RWPE1 (cell line): ENCODE data around the gene KIAA0232.

Experiments
- CTCF ChIA-PET: fragments of 350-600 bp; sonication (Branson Sonifier 250); formaldehyde crosslinking; extraction: SDS; loops from one replicate; lab custom pipeline; 2021; lab: Yijun Ruan, JAX
- POLR2A ChIA-PET: fragments of 400-600 bp; formaldehyde crosslinking; extraction: SDS; loops from one replicate; lab custom pipeline; 2020; ENCODE audit warnings: antibody characterized with exemption; ENCODE audit not compliant: low non-redundant PET; lab: Yijun Ruan, JAX
- DNase-seq: peaks from one replicate; pipeline ENCODE4 v3.0.0; 2012; ENCODE audit warnings: low spot score
- H3K27ac ChIP-seq: fragments of 450-650 bp; 2 replicates; pipeline ENCODE4 v1.5.1; 2017
- TF ChIP-seq, protein P1 (sequence below): fragments of 450-650 bp; conservative IDR thresholded peaks from 2 replicates; pipeline ENCODE4 v1.5.1; 2017; ENCODE audit warnings: low read depth, mild to moderate bottlenecking

KIAA0232 gene

DNA sequence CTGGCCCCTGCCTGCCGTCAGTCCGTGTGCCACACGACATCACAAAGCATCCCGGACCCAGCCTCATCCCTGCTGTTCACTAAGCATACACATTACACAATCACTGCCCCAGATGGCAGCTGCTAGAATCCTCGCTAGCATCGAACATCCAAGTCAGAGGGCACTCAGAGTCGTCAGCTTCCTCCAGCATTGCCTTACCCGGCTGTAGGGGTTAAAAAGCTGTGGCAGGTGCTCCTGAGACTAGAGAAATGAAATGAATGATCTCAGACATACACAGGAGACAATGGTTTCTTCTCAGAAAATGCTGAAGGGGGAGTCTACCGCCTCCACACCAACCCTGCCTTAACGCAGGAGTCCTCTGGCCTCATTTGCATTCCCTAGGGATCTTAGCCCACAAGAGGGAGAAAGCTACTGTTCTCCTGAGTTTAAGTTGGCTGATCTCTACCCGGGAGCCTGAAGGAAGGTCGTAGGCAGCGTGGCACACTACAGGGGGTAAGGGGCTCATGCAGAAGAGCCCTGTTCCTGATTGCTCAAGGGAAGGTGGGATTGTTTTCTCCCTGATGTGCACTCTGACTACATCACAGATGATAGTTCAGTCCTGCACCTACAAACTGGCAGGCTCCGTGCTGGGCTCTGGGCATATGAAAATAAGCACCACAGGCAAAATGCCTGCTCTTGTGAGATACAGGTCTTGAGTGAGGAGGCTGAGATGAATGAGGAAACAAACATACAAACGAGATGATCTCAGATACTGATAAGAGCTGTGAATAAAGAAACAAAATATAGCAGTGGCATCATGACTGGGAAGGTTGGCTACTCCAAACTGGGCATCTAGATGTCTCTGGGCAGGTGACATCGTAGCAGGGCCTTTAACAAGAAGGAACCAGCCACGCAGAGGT, 2.6 kb upstream of the KIAA0232 start:
- DNase-seq, result no peak
- H3K27ac ChIP-seq, result no peak overlapping the region
- ChIA-PET CTCF (interaction anchor here (0.6 kb wide), 1 partner anchor 290 kb away, joined by 3 read pairs; no protein-coding TSS in a partner anchor), POLR2A (no interaction called here)
- TF ChIP-seq, protein P1, sequence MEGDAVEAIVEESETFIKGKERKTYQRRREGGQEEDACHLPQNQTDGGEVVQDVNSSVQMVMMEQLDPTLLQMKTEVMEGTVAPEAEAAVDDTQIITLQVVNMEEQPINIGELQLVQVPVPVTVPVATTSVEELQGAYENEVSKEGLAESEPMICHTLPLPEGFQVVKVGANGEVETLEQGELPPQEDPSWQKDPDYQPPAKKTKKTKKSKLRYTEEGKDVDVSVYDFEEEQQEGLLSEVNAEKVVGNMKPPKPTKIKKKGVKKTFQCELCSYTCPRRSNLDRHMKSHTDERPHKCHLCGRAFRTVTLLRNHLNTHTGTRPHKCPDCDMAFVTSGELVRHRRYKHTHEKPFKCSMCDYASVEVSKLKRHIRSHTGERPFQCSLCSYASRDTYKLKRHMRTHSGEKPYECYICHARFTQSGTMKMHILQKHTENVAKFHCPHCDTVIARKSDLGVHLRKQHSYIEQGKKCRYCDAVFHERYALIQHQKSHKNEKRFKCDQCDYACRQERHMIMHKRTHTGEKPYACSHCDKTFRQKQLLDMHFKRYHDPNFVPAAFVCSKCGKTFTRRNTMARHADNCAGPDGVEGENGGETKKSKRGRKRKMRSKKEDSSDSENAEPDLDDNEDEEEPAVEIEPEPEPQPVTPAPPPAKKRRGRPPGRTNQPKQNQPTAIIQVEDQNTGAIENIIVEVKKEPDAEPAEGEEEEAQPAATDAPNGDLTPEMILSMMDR, result no peak

DNA sequence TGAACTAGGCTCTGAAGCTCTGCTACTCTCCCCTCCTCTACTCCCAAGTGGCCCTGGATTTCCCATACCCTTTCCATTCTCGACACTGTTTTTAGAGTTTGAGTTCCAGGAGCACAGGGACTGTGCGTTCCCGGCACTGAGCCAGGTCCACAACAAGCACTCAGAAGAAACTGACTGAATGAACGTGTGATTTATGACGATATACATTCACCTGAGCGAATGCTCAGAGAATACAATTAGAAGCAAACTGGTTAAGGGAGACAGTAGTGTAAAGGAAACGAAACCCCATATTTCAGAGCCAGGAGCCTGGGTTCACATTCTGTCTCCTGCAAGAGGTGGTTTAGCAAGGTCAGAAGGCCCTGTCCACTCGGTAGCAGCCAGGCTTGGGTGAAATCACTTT, 1.4 kb upstream of the KIAA0232 start:
- ChIA-PET CTCF (no interaction called here), POLR2A (no interaction called here)
- H3K27ac ChIP-seq, result no peak overlapping the region
- DNase-seq, result no peak
- TF ChIP-seq, protein P1, result no peak

DNA sequence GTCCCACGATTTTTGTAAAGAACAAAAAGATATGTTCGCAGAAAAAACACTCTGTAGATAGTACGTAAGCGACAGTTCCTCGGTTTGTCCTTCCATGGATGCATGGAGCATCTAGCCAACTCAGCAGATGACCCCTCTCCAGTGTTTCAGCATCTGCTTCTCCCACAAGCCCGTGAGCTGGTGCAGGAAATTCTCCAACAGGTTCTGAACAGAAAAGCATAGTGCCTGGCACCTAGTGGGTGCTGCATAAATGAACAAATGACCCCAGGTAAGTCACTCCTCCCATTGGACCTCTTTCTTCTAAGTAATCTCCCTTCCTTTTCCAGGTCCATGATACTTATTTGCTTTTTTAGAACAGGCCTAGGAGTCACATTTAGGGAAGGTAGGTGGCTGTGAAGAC, 966 bp upstream of the KIAA0232 start:
- ChIA-PET CTCF (no interaction called here), POLR2A (no interaction called here)
- H3K27ac ChIP-seq, result peak overlapping the region; percentile 91
- DNase-seq, result no peak
- TF ChIP-seq, protein P1, result no peak

DNA sequence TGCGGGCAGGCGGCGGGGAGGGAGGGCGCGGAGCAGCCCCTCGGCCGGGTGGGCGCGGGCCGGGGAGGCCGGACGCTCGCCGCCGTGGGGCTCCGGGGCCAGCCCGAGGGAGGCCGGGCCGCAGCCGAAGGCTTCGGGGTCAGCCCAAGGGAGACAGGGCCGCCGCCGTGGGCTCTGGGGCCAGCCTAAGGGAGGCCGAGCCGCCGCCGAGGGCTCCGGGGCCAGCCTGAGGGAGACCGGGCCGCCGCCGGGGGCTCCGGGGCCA, 251 bp downstream of the KIAA0232 start:
- H3K27ac ChIP-seq, result peak overlapping the region; percentile 91
- CTCF ChIA-PET, result no interaction called here
- TF ChIP-seq, protein P1, result no peak
- POLR2A ChIA-PET, result no interaction called here
- DNase-seq, result no peak

DNA sequence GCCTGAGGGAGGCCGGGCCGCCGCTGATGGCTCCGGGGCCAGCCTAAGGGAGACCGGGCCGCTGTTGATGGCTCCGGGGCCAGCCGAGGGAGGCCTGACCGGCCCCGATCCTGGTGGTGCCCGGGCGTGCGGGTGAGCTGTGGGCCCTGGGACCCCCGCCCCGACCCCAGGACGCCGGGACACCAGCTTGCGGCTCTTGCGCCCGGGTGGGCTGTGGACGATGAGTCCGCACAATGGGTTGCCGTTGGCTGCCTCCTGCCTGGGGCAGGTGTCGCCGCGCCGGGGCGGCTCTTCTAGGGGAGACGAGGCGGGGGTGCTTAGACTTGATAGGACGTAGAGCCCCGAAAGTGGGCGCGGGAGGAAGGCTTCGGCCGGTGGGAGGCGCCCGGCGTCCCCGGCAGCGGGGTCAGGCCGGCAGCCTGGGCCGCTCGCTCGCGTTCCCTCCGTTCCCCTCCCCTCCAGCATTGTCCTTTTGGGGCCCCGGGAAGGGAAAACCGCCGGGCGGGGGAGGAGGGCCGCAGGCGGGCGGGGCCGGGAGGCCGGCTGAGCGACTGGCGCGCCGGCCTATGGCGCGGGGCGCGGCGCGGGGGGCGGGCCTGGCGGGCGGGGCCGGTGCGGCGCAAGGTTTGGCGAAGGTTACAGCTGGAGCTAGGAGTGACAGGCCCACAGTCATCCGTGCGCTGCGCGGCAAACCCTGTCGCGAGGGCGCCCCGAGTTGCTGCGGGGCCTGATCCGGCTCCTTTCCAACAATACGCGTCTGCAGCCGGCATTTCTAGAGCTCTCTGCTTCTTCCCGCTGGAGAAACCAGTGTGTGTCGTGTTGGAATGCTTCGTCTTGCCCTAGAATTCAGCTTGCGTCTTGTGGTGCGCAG, 819 bp downstream of the KIAA0232 start:
- POLR2A ChIA-PET, result no interaction called here
- peak; percentile 94 for DNase-seq
- CTCF ChIA-PET, result interaction anchor here (1.1 to 1.2 kb wide), 2 partner anchors 63 to 67 kb away, joined by 3 to 5 read pairs; partner anchors contain the start of gene BLOC1S4
- peak overlapping the region; percentile 91 for H3K27ac ChIP-seq
- TF ChIP-seq, protein P1, result no peak

DNA sequence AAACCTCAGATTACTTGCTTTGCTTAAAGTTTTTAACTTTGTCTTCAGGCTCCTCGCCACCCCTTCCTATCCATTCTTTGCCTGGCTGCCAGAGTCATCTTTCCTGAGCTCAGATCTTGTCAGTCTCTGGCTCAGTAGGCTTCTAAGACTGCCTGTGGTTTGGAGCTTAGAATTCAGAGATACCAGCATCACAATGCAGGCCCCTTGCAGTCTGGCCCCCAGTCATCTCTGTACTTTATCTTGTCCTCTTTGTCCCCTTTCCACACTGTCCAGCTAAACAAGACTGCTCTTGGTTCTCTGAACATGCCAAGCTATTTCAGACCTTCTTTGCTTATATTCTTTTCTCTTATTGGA, 3.0 kb downstream of the KIAA0232 start:
- H3K27ac ChIP-seq, result no peak overlapping the region
- TF ChIP-seq, protein P1, result no peak
- CTCF ChIA-PET, result no interaction called here
- DNase-seq, result no peak
- POLR2A ChIA-PET, result no interaction called here
